ENCODE data around the gene FSTL1.
A peak's percentile ranks its signal among the peaks of the same experiment; 100 is the strongest.
"Not testable (repeated sequence)": the region's sequence is repeated elsewhere in the genome, so short reads cannot be mapped to it uniquely, and the experiment has no call there.

FSTL1 gene

DNA sequence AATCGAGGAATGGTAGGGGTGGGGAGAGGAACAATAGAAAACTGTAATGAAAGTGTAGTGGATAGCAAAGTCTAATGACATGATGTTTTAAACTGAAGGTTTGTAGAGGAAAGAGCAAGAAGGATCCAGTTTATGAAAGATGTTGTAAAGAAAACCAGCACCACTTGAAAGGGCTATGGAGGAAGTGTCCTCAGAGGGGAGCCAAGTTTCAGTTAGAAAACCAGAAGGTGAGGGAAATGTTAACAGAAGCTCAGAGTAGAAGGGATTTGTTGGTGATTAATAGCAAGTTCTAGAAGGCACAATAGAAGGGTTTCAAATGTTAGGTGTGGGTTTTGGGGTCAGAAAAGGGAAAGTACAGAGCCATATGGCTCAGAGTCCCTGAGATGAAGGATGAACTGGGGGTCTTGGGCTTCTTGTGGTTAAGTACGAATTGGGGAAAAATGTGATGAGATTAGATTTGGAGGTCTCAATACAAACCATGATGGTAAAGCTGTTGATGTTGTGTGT, 67.8 kb downstream of the FSTL1 start:
- no peak overlapping the region for H3K27ac Mint-ChIP-seq
- H3K36me3 Mint-ChIP-seq = peaks cover 5% of the 10 kb centered on the region
- no peaks in the 10 kb centered on the region for H3K27me3 Mint-ChIP-seq
- ATAC-seq = no peak
- H3K9me3 Mint-ChIP-seq = peaks cover 3% of the 10 kb centered on the region
- no peaks in the 10 kb centered on the region for H3K4me1 Mint-ChIP-seq
- H3K4me3 Mint-ChIP-seq = no peak overlapping the region

DNA sequence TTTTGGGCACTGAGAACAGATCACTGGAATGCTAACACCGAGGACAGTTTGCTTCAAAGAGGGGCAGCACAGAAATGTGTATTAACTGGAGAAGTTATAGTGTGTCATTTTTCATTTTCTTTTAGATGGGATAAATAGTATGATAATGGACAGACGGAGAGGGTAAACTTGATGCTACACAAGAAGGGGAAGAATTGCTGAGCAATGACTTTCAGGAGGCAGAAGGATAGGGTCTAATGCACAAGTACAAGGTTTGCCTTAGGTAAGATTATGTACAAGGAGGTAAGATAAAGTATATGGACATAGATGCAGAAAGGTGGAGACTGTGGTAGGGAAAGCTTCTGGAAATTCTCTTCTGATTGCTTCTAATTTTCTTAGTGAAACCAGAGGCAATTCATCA, 69.3 kb downstream of the FSTL1 start:
- no peak for ATAC-seq
- H3K4me3 Mint-ChIP-seq = no peak overlapping the region
- H3K27me3 Mint-ChIP-seq = no peaks in the 10 kb centered on the region
- peaks cover 3% of the 10 kb centered on the region for H3K9me3 Mint-ChIP-seq
- no peak overlapping the region for H3K27ac Mint-ChIP-seq
- H3K4me1 Mint-ChIP-seq = no peaks in the 10 kb centered on the region
- H3K36me3 Mint-ChIP-seq = peaks cover 5% of the 10 kb centered on the region

DNA sequence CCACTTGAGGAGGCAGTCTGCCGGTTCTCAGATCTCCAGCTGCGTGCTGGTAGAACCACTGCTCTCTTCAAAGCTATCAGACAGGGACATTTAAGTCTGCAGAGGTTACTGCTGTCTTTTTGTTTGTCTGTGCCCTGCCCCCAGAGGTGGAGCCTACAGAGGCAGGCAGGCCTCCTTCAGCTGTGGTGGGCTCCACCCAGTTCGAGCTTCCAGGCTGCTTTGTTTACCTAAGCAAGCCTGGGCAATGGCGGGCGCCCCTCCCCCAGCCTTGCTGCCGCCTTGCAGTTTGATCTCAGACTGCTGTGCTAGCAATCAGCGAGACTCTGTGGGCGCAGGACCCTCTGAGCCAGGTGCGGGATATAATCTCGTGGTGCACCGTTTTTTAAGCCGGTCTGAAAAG, 72.8 kb downstream of the FSTL1 start:
- not testable (repeated sequence) for H3K27ac Mint-ChIP-seq, H3K4me1 Mint-ChIP-seq, H3K4me3 Mint-ChIP-seq, H3K27me3 Mint-ChIP-seq, H3K36me3 Mint-ChIP-seq, H3K9me3 Mint-ChIP-seq, ATAC-seq

DNA sequence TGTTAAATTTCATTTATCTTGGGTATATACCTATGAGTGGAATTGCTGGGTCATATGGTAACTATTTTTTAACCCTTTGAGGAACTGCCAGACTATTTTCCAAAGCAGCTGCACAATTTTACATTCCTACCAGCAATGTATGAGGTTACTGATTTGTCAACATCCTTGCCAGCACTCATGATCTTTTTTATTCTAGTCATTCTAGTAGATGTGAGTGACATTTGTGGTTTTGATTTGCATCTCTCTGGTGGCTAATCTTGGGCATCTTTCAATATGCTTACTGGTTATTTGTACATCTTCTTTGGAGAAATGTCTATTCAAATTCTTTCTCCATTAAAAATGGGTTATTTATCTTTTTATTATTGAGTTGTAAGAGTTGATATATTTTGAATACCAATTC, 80.3 kb downstream of the FSTL1 start:
- no peaks in the 10 kb centered on the region for H3K9me3 Mint-ChIP-seq
- no peaks in the 10 kb centered on the region for H3K4me1 Mint-ChIP-seq
- no peak overlapping the region for H3K27ac Mint-ChIP-seq
- no peaks in the 10 kb centered on the region for H3K36me3 Mint-ChIP-seq
- H3K4me3 Mint-ChIP-seq = no peak overlapping the region
- H3K27me3 Mint-ChIP-seq = peaks cover 26% of the 10 kb centered on the region
- ATAC-seq = no peak

DNA sequence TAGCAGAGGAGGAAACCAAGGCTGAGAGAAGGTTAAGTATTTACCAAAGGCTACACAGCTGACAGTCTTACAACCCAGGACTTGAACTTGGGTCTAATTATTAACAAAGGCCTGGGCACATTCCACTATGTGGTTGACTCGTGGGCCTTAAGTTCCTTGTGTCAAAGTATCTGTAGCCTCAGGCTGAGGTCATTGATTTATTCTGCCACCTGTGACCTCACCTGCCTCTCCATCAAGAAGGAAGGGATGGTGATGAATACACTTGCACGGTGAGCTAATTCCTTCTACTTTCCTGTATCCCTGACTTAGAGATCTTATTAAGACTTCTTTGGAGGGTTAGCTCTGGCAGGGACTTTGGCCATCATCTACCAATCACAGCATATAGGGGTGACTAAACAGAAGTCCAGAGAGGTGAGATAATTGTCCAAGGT, 81.7 kb downstream of the FSTL1 start:
- no peaks in the 10 kb centered on the region for H3K9me3 Mint-ChIP-seq
- H3K36me3 Mint-ChIP-seq = no peaks in the 10 kb centered on the region
- no peak for ATAC-seq
- H3K4me1 Mint-ChIP-seq = no peaks in the 10 kb centered on the region
- H3K27me3 Mint-ChIP-seq = peaks cover 26% of the 10 kb centered on the region
- no peak overlapping the region for H3K27ac Mint-ChIP-seq
- no peak overlapping the region for H3K4me3 Mint-ChIP-seq

DNA sequence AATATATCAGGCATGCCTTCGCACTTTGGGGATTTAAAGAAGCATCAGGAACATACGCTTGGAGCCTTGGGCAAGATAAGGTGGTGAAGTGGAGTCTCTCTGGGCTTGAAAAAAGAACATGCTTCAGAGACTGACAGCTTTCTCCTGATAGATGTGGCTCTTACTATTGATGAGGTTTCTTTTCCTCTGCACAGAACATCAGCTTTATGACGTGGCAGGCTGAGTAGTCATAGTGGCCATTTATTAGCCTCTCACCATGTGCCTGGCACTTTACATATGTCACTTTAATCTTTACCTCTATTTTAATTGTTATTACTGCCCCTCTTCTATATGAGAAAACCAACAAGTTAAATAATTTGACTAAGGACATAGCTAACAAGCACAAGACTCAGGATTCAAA, 82.6 kb downstream of the FSTL1 start:
- H3K9me3 Mint-ChIP-seq = no peaks in the 10 kb centered on the region

DNA sequence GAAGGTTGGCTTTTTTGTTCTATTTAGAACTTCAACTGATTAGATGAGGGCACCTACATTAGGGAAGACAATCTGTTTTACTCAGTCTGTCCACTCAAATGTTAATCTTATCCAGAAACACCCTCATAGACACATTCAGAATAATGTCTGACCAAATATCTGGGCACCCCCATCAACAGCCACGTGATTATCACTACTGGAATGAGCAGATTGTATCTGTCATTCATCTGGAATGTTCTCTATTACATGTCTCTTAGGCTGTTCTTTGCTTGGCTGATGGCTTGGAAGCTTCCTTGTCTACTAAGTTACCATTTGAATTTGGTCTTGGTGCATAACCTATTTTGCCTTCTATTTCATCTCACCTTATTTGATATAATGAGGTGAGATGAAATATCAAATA, 86.0 kb downstream of the FSTL1 start:
- H3K36me3 Mint-ChIP-seq = no peaks in the 10 kb centered on the region
- H3K27me3 Mint-ChIP-seq = peaks cover 26% of the 10 kb centered on the region
- H3K4me1 Mint-ChIP-seq = no peaks in the 10 kb centered on the region
- no peak for ATAC-seq
- H3K9me3 Mint-ChIP-seq = no peaks in the 10 kb centered on the region
- no peak overlapping the region for H3K27ac Mint-ChIP-seq
- H3K4me3 Mint-ChIP-seq = no peak overlapping the region

More for the DNA sequence above, 82.6 kb downstream of the FSTL1 start:
- no peak for ATAC-seq
- H3K36me3 Mint-ChIP-seq = no peaks in the 10 kb centered on the region
- H3K27me3 Mint-ChIP-seq = peaks cover 26% of the 10 kb centered on the region
- no peaks in the 10 kb centered on the region for H3K4me1 Mint-ChIP-seq
- H3K4me3 Mint-ChIP-seq = no peak overlapping the region
- H3K27ac Mint-ChIP-seq = no peak overlapping the region

DNA sequence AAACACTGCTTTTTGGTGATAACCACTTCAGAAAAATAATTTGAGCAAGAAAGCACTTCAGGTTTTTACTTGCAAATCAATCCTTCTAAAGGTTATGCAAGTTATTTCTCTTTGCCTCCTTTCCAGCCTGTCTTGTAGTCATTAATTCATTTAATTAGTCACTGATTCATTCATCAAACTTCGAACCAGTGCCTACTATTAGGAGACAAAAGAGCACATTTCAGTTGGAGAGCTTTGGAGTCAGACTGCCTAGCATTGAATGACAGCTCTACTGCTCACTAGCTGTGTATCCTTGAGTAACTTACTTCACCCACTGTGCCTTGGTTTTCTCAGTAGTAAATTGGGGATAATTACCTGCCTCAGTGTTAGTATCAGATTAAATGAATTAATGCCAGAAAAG, 86.7 kb downstream of the FSTL1 start:
- no peak for ATAC-seq
- no peaks in the 10 kb centered on the region for H3K36me3 Mint-ChIP-seq
- H3K4me3 Mint-ChIP-seq = no peak overlapping the region
- no peak overlapping the region for H3K27ac Mint-ChIP-seq
- no peaks in the 10 kb centered on the region for H3K4me1 Mint-ChIP-seq
- peaks cover 26% of the 10 kb centered on the region for H3K27me3 Mint-ChIP-seq
- H3K9me3 Mint-ChIP-seq = no peaks in the 10 kb centered on the region

DNA sequence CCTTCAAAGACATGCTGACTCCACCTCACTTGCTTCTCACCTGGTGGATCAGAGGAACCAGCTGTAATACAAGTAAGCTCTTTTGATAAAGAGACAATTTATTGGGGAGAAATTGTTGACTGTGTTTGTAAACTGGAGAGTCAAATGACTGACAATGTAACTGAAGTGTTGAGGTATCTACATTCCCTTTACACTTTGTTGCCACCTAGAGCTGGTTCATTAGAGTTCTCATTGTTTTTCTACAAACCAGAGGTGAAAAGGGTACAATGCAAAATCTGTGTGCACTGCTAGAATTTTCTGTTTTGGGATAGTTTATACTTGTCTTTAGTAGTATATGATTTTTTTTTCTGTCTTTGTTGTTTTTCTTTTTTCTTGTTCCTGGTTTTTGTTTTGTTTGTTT, 93.0 kb downstream of the FSTL1 start:
- Mint-ChIP-seq H3K4me3 (no peak overlapping the region), H3K4me1 (no peaks in the 10 kb centered on the region), H3K9me3 (no peaks in the 10 kb centered on the region), H3K27me3 (peaks cover 11% of the 10 kb centered on the region), H3K27ac (no peak overlapping the region), H3K36me3 (no peaks in the 10 kb centered on the region)
- no peak for ATAC-seq

DNA sequence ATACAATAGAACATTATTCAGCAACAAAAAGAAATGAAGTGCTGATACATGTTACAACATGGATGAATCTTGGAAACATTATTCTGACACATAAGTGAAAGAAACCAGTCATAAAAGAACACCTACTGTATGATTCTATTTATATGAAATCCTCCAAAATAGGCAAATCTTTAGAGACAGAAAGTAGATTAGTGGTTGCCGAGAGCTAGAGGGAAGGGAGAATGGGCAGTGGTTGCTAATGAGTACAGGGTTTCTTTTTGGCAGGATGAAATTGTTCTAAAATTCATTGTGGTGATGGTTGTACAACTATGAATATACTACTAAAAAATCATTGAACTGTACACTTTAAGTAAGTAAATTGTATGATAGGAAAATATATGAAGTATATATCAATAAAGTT, 95.3 kb downstream of the FSTL1 start:
- H3K27ac Mint-ChIP-seq = no peak overlapping the region
- H3K27me3 Mint-ChIP-seq = peaks cover 3% of the 10 kb centered on the region
- no peak overlapping the region for H3K4me3 Mint-ChIP-seq
- H3K4me1 Mint-ChIP-seq = peaks cover 6% of the 10 kb centered on the region
- ATAC-seq = no peak
- H3K9me3 Mint-ChIP-seq = no peaks in the 10 kb centered on the region
- no peaks in the 10 kb centered on the region for H3K36me3 Mint-ChIP-seq

DNA sequence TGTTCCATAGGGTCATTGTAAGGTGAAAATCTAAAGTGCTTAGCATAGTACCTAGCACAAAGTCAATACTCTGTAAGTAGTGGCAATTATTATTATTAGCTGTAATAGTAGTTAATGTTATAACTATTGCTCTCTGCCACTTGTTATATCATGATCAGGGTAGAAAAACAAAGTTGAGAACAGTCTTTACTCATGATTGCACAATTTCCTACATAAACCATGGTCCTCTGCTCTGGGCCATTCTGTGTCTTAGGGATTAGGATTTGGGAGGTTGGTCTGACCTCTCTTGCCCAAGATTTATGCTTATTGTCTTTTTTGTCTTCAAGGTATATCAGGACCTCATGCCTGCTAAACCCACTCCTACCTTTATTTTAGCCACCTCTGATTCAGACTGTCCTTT, 97.3 kb downstream of the FSTL1 start:
- ATAC-seq = no peak
- Mint-ChIP-seq H3K36me3 (no peaks in the 10 kb centered on the region), H3K27ac (no peak overlapping the region), H3K4me1 (peaks cover 15% of the 10 kb centered on the region), H3K4me3 (no peak overlapping the region), H3K9me3 (no peaks in the 10 kb centered on the region), H3K27me3 (no peaks in the 10 kb centered on the region)

DNA sequence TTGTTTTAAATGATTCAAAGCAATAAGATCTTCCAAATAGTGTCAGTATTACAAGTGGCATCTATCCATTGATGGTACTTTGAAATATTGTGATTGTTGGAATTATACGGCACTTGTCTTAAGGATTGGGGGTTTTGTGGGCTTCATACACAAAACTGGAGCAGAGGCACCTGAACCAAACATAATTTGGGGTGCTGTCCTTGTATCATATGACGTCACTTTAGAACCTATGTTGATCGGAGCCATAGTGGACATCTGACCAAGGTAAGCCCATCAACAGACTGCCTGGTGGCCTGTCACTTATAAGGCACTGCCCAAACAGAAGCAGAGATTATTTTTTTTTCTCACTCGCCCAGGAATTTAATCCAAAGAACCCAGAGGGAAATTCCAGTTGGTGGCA, 98.8 kb downstream of the FSTL1 start:
- H3K36me3 Mint-ChIP-seq = peaks cover 2% of the 10 kb centered on the region
- H3K27ac Mint-ChIP-seq = no peak overlapping the region
- ATAC-seq = no peak
- no peak overlapping the region for H3K4me3 Mint-ChIP-seq
- H3K27me3 Mint-ChIP-seq = no peaks in the 10 kb centered on the region
- H3K4me1 Mint-ChIP-seq = peaks cover 26% of the 10 kb centered on the region
- H3K9me3 Mint-ChIP-seq = no peaks in the 10 kb centered on the region

DNA sequence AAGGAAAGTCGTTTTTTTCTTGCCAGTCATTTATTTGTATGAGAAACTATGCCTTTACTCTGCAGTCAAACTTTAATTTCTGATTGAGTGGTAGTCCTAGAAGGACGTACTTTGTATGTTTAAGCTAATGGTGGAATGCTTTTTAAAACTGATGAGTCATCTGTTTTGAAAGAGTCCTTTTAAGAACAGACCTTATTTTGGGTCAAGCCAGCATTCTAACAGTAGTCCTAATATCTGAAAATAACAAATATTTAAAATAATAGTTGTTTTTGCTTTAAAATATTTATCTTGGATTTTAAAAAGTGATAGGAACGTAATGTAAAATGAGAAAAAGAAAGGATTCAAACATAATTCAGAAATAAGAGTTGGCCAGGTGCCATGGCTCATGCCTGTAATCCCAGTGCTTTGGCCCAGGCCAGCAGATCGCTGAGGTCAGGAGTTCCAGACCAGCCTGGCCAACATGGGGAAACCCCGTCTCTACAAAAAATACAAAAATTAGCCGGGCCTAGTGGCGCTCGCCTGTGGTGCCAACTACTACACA, 100.3 kb downstream of the FSTL1 start:
- peaks cover 8% of the 10 kb centered on the region for H3K36me3 Mint-ChIP-seq
- H3K4me1 Mint-ChIP-seq = peaks cover 37% of the 10 kb centered on the region
- peak overlapping the region; percentile 36 for H3K4me3 Mint-ChIP-seq
- no peaks in the 10 kb centered on the region for H3K9me3 Mint-ChIP-seq
- ATAC-seq = no peak
- H3K27ac Mint-ChIP-seq = peak overlapping the region; percentile 90
- no peaks in the 10 kb centered on the region for H3K27me3 Mint-ChIP-seq

DNA sequence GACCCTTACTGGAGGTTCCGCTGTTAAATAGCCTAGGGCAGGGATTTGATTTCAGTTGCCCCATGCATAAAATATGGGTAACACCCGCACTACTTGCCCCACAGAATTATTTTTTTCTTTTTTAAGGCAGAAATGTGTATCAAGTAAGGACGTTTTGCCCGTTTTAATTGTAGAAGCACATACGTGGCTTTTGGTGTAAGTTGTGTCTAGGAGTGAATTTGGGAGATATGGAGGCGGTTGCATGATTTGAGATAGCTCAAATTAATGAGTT, 101.0 kb downstream of the FSTL1 start:
- no peak for ATAC-seq
- Mint-ChIP-seq H3K27ac (peak overlapping the region; percentile 90), H3K27me3 (no peaks in the 10 kb centered on the region), H3K4me3 (peak overlapping the region; percentile 87), H3K36me3 (peaks cover 10% of the 10 kb centered on the region), H3K4me1 (peaks cover 44% of the 10 kb centered on the region), H3K9me3 (no peaks in the 10 kb centered on the region)

DNA sequence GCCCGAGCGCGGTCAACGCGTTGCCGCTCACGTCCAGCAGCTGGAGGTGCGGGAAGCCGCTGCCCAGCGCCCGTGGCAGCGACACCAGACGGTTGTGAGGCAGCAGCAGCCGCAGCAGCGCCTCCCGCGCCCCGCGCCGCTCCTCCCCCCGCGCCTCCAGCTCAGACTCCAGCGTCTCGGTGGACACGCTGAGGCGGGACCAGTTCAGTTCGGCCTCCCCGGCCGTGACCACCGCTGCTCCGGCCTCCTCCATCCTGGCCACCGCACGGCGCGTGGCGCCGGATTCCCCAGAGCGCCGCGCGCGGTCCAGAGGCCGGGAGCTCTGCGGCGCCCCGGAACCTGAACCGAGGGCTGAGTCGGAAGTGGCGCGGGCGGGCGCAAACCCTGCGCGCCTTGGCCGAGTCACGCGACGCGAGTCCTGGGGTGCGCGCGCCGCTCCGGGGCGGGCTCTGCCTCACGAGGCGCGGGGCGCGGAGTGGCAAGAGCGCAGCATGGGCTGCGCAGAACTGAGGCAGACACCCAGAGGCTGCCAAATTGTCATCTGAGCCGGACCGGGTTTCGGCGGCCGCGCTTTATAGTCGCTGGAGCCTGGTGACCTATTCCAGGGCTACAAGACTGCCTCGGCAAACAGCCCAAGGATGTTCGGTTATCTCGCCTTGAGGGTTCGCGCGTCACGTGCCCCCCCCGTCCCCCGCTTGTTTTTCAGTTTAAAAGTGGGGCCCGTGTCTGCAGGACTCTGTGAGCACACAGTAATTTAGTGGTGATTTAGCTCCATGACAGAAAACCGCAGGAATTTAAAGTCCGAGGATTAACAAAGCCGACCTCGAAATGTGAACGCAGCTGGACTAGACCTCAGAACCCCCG, 101.6 kb downstream of the FSTL1 start, which contains the start of gene LRRC58:
TSS of gene LRRC58 (minus strand) at position 364 of the 864 bp plus-strand sequence. CDS start at position 253, 111 bp downstream.
- Mint-ChIP-seq H3K4me3 (peak within 1 kb of the TSS; percentile 87), H3K27ac (peak within 1 kb of the TSS; percentile 90), H3K27me3 (no peaks in the 10 kb centered on the region), H3K4me1 (peaks cover 49% of the 10 kb centered on the region), H3K36me3 (peaks cover 15% of the 10 kb centered on the region), H3K9me3 (no peaks in the 10 kb centered on the region)
- ATAC-seq = peak; percentile 96

All from stimulated activated memory B cell treated with anti-CD40 and anti-IgM and Interleukin-4, amounts not matched to agents 10 μg/mL and 1 μg/mL and 100 μg/mL, for 72 hours (primary cell).